ENCODE data around the gene PNLIPRP1. TPM values are rescaled to one million over a fixed set of nuclear protein-coding genes. Genes with fewer than 3 reads are reported as not detected.

PNLIPRP1 gene
- total and polyA plus RNA-seq, 4 experiments from 2014 or later: not detected

GRCh38 chr10:116648903-116649302 is 58.1 kb downstream of the PNLIPRP1 start:
- H3K36me3 ChIP-seq (ENCODE audit: insufficient read depth, low read length): no peaks in the 10 kb centered on the region
- no peak overlapping the region for H3K27ac ChIP-seq (ENCODE audit: low read depth, low read length)
- POLR2A ChIA-PET (ENCODE audit: partially characterized antibody): no interaction called here
- no peaks in the 10 kb centered on the region for H3K36me3 Mint-ChIP-seq
- DNase-seq: no peak
- no peaks in the 10 kb centered on the region for H3K9me3 ChIP-seq (ENCODE audit: control insufficient read depth in 1 of 2, low read length in 2 of 2)
- H3K9me3 Mint-ChIP-seq: peaks cover 0 to 12% (median 5%) of the 10 kb centered on the region in 8 donors
- no peaks in the 10 kb centered on the region for H3K4me1 ChIP-seq (ENCODE audit: insufficient read depth, low read length)
- H3K27ac Mint-ChIP-seq: no peak overlapping the region
- H3K4me3 Mint-ChIP-seq: no peak overlapping the region
- H3K4me1 Mint-ChIP-seq: no peaks in the 10 kb centered on the region
- intact Hi-C loops (cut with micrococcal nuclease): no loop called here
- H3K27me3 ChIP-seq (ENCODE audit: insufficient read depth, low read length): no peaks in the 10 kb centered on the region
- CTCF ChIA-PET (ENCODE audit: partially characterized antibody): no interaction called here
- H3K27me3 Mint-ChIP-seq: peaks cover 3 to 6% of the 10 kb centered on the region in 2 donors
- no peak overlapping the region for H3K4me3 ChIP-seq (ENCODE audit: low read length in 2 of 2)

GRCh38 chr10:116653885-116654284 is 63.1 kb downstream of the PNLIPRP1 start:
- CTCF ChIA-PET (ENCODE audit: partially characterized antibody): no interaction called here
- H3K27me3 Mint-ChIP-seq: peaks cover 8 to 9% of the 10 kb centered on the region in 2 donors

GRCh38 chr10:116654816-116655215 is 64.1 kb downstream of the PNLIPRP1 start:
- intact Hi-C loops (cut with micrococcal nuclease): no loop called here

More at GRCh38 chr10:116653885-116654284, 63.1 kb downstream of the PNLIPRP1 start:
- H3K9me3 Mint-ChIP-seq: peaks cover 0 to 9% (median 5%) of the 10 kb centered on the region in 8 donors
- H3K27ac ChIP-seq (ENCODE audit: low read depth, low read length): no peak overlapping the region
- no peak for DNase-seq
- intact Hi-C loops (cut with micrococcal nuclease): no loop called here
- H3K4me3 Mint-ChIP-seq: no peak overlapping the region
- no peaks in the 10 kb centered on the region for H3K4me1 Mint-ChIP-seq
- H3K27ac Mint-ChIP-seq: no peak overlapping the region
- H3K4me3 ChIP-seq (ENCODE audit: low read length in 2 of 2): no peak overlapping the region
- POLR2A ChIA-PET (ENCODE audit: partially characterized antibody): no interaction called here
- no peaks in the 10 kb centered on the region for H3K36me3 ChIP-seq (ENCODE audit: insufficient read depth, low read length)
- no peaks in the 10 kb centered on the region for H3K9me3 ChIP-seq (ENCODE audit: control insufficient read depth in 1 of 2, low read length in 2 of 2)
- H3K27me3 ChIP-seq (ENCODE audit: insufficient read depth, low read length): no peaks in the 10 kb centered on the region
- no peaks in the 10 kb centered on the region for H3K36me3 Mint-ChIP-seq
- no peaks in the 10 kb centered on the region for H3K4me1 ChIP-seq (ENCODE audit: insufficient read depth, low read length)

DNA sequence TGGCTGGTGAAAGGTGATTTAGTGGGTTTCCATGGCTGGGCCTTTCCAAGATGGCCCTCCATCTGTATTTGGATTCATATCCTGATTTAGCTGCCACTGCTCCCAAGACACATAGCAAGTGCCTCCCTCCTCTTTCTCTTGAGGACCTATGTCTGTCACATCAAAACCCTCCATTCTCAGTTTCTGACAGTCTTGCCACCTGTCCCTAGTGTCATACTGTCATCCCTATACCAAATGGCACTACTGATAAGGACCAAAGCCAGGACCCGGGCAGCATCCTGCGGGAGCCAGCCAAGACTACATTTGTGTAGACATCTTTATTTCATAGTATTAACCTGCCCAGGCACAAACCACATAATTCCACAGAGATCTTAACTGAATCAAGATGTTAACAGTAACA is 64.8 kb downstream of the PNLIPRP1 start:
- no peaks in the 10 kb centered on the region for H3K4me1 Mint-ChIP-seq
- H3K9me3 Mint-ChIP-seq: peaks cover 0 to 5% (median 1%) of the 10 kb centered on the region in 8 donors
- Histone ChIP-seq H3K4me1 (ENCODE audit: insufficient read depth, low read length) (no peaks in the 10 kb centered on the region), H3K4me3 (ENCODE audit: low read length in 2 of 2) (no peak overlapping the region), H3K27me3 (ENCODE audit: insufficient read depth, low read length) (no peaks in the 10 kb centered on the region), H3K27ac (ENCODE audit: low read depth, low read length) (no peak overlapping the region), H3K36me3 (ENCODE audit: insufficient read depth, low read length) (no peaks in the 10 kb centered on the region), H3K9me3 (ENCODE audit: control insufficient read depth in 1 of 2, low read length in 2 of 2) (no peaks in the 10 kb centered on the region)
- H3K27me3 Mint-ChIP-seq: peaks cover 9% of the 10 kb centered on the region in 2 donors
- no peak overlapping the region for H3K27ac Mint-ChIP-seq
- POLR2A ChIA-PET (ENCODE audit: partially characterized antibody): no interaction called here
- CTCF ChIA-PET (ENCODE audit: partially characterized antibody): interaction anchor here (1.0 kb wide), 1 partner anchor 27 kb away, joined by 3 read pairs; no protein-coding TSS in a partner anchor
- DNase-seq: no peak
- intact Hi-C loops (cut with micrococcal nuclease): no loop called here
- no peak overlapping the region for H3K4me3 Mint-ChIP-seq
- H3K36me3 Mint-ChIP-seq: no peaks in the 10 kb centered on the region

More at GRCh38 chr10:116654816-116655215, 64.1 kb downstream of the PNLIPRP1 start:
- H3K27me3 ChIP-seq (ENCODE audit: insufficient read depth, low read length): no peaks in the 10 kb centered on the region
- POLR2A ChIA-PET (ENCODE audit: partially characterized antibody): no interaction called here
- CTCF ChIA-PET (ENCODE audit: partially characterized antibody): interaction anchor here (1.0 kb wide), 1 partner anchor 28 kb away, joined by 3 read pairs; no protein-coding TSS in a partner anchor
- no peaks in the 10 kb centered on the region for H3K4me1 ChIP-seq (ENCODE audit: insufficient read depth, low read length)
- no peaks in the 10 kb centered on the region for H3K36me3 ChIP-seq (ENCODE audit: insufficient read depth, low read length)
- Mint-ChIP-seq H3K9me3 (peaks cover 0 to 5% (median 2%) of the 10 kb centered on the region in 8 donors), H3K4me1 (no peaks in the 10 kb centered on the region), H3K27me3 (peaks cover 9% of the 10 kb centered on the region in 2 donors), H3K27ac (no peak overlapping the region), H3K4me3 (no peak overlapping the region), H3K36me3 (no peaks in the 10 kb centered on the region)
- no peak overlapping the region for H3K27ac ChIP-seq (ENCODE audit: low read depth, low read length)
- no peak overlapping the region for H3K4me3 ChIP-seq (ENCODE audit: low read length in 2 of 2)
- DNase-seq: no peak
- no peaks in the 10 kb centered on the region for H3K9me3 ChIP-seq (ENCODE audit: control insufficient read depth in 1 of 2, low read length in 2 of 2)

GRCh38 chr10:116656044-116656443 is 65.3 kb downstream of the PNLIPRP1 start:
- no peak overlapping the region for H3K27ac ChIP-seq (ENCODE audit: low read depth, low read length)
- Mint-ChIP-seq H3K9me3 (peaks cover 0 to 5% (median under 1%) of the 10 kb centered on the region in 8 donors), H3K27me3 (peaks cover 9% of the 10 kb centered on the region in 2 donors), H3K27ac (no peak overlapping the region), H3K4me3 (no peak overlapping the region), H3K4me1 (no peaks in the 10 kb centered on the region), H3K36me3 (no peaks in the 10 kb centered on the region)
- H3K27me3 ChIP-seq (ENCODE audit: insufficient read depth, low read length): no peaks in the 10 kb centered on the region
- DNase-seq: no peak
- no peaks in the 10 kb centered on the region for H3K36me3 ChIP-seq (ENCODE audit: insufficient read depth, low read length)
- no peak overlapping the region for H3K4me3 ChIP-seq (ENCODE audit: low read length in 2 of 2)
- ChIA-PET CTCF (ENCODE audit: partially characterized antibody) (no interaction called here), POLR2A (ENCODE audit: partially characterized antibody) (no interaction called here)
- intact Hi-C loops (cut with micrococcal nuclease): no loop called here
- H3K4me1 ChIP-seq (ENCODE audit: insufficient read depth, low read length): no peaks in the 10 kb centered on the region
- H3K9me3 ChIP-seq (ENCODE audit: control insufficient read depth in 1 of 2, low read length in 2 of 2): no peaks in the 10 kb centered on the region

GRCh38 chr10:116657863-116658551 is 67.2 kb downstream of the PNLIPRP1 start:
- no peaks in the 10 kb centered on the region for H3K4me1 ChIP-seq (ENCODE audit: insufficient read depth, low read length)
- Mint-ChIP-seq H3K9me3 (peaks cover 0 to 2% (median 0%) of the 10 kb centered on the region in 8 donors), H3K4me1 (no peaks in the 10 kb centered on the region), H3K36me3 (no peaks in the 10 kb centered on the region), H3K27ac (no peak overlapping the region), H3K27me3 (peaks cover 7 to 9% of the 10 kb centered on the region in 2 donors), H3K4me3 (no peak overlapping the region)
- DNase-seq: no peak
- intact Hi-C loops (cut with micrococcal nuclease): no loop called here
- no peaks in the 10 kb centered on the region for H3K9me3 ChIP-seq (ENCODE audit: control insufficient read depth in 1 of 2, low read length in 2 of 2)
- ChIA-PET CTCF (ENCODE audit: partially characterized antibody) (interaction anchor here (0.8 kb wide), 1 partner anchor 131 kb away, joined by 3 read pairs; no protein-coding TSS in a partner anchor), POLR2A (ENCODE audit: partially characterized antibody) (no interaction called here)
- no peak overlapping the region for H3K4me3 ChIP-seq (ENCODE audit: low read length in 2 of 2)
- H3K36me3 ChIP-seq (ENCODE audit: insufficient read depth, low read length): no peaks in the 10 kb centered on the region
- no peaks in the 10 kb centered on the region for H3K27me3 ChIP-seq (ENCODE audit: insufficient read depth, low read length)
- H3K27ac ChIP-seq (ENCODE audit: low read depth, low read length): no peak overlapping the region

Measured in CD4-positive, alpha-beta memory T cell (primary cell).